ENCODE measurements around the gene DPM1. TPM values are rescaled to one million over a fixed set of nuclear protein-coding genes. Genes with fewer than 3 reads are reported as not detected.

The DPM1 gene
- total RNA-seq, 1 donor from 2014 or later: 32.7 TPM

- Mint-ChIP-seq H3K4me1 (ENCODE audit: unreplicated experiment) (no peaks in the 10 kb centered on the region), H3K27me3 (ENCODE audit: unreplicated experiment) (peaks cover 21% of the 10 kb centered on the region), H3K36me3 (ENCODE audit: unreplicated experiment) (no peaks in the 10 kb centered on the region), H3K4me3 (ENCODE audit: unreplicated experiment) (no peak overlapping the region), H3K9me3 (ENCODE audit: unreplicated experiment) (no peaks in the 10 kb centered on the region), H3K27ac (ENCODE audit: unreplicated experiment) (no peak overlapping the region)
- no peak for TF ChIP-seq CTCF (IDR thresholded peaks at IDR 0.05)
- peak; percentile 62 for DNase-seq (ENCODE audit: extremely low spot score, unreplicated experiment)
Measured at GRCh38 chr20:50967586-50967985, 9.3 kb upstream of the DPM1 start.

GRCh38 chr20:50959543-50960126 is 1.3 kb upstream of the DPM1 start:
- H3K9me3 Mint-ChIP-seq (ENCODE audit: unreplicated experiment): peaks cover 5% of the 10 kb centered on the region
- H3K27ac Mint-ChIP-seq (ENCODE audit: unreplicated experiment): peak overlapping the region; percentile 100
- DNase-seq (ENCODE audit: extremely low spot score, unreplicated experiment): no peak
- no peak for TF ChIP-seq CTCF (IDR thresholded peaks at IDR 0.05)
- peaks cover 45% of the 10 kb centered on the region for H3K4me1 Mint-ChIP-seq (ENCODE audit: unreplicated experiment)
- peaks cover 17% of the 10 kb centered on the region for H3K36me3 Mint-ChIP-seq (ENCODE audit: unreplicated experiment)
- H3K4me3 Mint-ChIP-seq (ENCODE audit: unreplicated experiment): peak overlapping the region; percentile 91
- no peaks in the 10 kb centered on the region for H3K27me3 Mint-ChIP-seq (ENCODE audit: unreplicated experiment)

- Mint-ChIP-seq H3K9me3 (ENCODE audit: unreplicated experiment) (peaks cover 5% of the 10 kb centered on the region), H3K4me3 (ENCODE audit: unreplicated experiment) (peak within 1 kb of the TSS; percentile 91), H3K4me1 (ENCODE audit: unreplicated experiment) (peaks cover 45% of the 10 kb centered on the region), H3K27ac (ENCODE audit: unreplicated experiment) (peak within 1 kb of the TSS; percentile 100), H3K36me3 (ENCODE audit: unreplicated experiment) (peaks cover 23% of the 10 kb centered on the region), H3K27me3 (ENCODE audit: unreplicated experiment) (no peaks in the 10 kb centered on the region)
- DNase-seq (ENCODE audit: extremely low spot score, unreplicated experiment): peak; percentile 90
- no peak for TF ChIP-seq CTCF (IDR thresholded peaks at IDR 0.05)
Measured at GRCh38 chr20:50958615-50959542, 547 bp upstream of the DPM1 start, which contains the start of gene MOCS3. TSS of gene MOCS3 (plus strand) at chr20:50958818. CDS start at chr20:50958843, 25 bp downstream.

- Mint-ChIP-seq H3K9me3 (ENCODE audit: unreplicated experiment) (peaks cover 5% of the 10 kb centered on the region), H3K27ac (ENCODE audit: unreplicated experiment) (peak overlapping the region; percentile 100), H3K4me1 (ENCODE audit: unreplicated experiment) (peaks cover 45% of the 10 kb centered on the region), H3K4me3 (ENCODE audit: unreplicated experiment) (peak overlapping the region; percentile 91), H3K36me3 (ENCODE audit: unreplicated experiment) (peaks cover 30% of the 10 kb centered on the region), H3K27me3 (ENCODE audit: unreplicated experiment) (no peaks in the 10 kb centered on the region)
- no peak for DNase-seq (ENCODE audit: extremely low spot score, unreplicated experiment)
- no peak for TF ChIP-seq CTCF (IDR thresholded peaks at IDR 0.05)
Measured at GRCh38 chr20:50957276-50957675, 1.1 kb downstream of the DPM1 start.

GRCh38 chr20:50953821-50954220 is 4.5 kb downstream of the DPM1 start:
- Mint-ChIP-seq H3K27me3 (ENCODE audit: unreplicated experiment) (no peaks in the 10 kb centered on the region), H3K4me3 (ENCODE audit: unreplicated experiment) (no peak overlapping the region), H3K27ac (ENCODE audit: unreplicated experiment) (no peak overlapping the region)

More at GRCh38 chr20:50953821-50954220, 4.5 kb downstream of the DPM1 start:
- peaks cover 33% of the 10 kb centered on the region for H3K36me3 Mint-ChIP-seq (ENCODE audit: unreplicated experiment)
- peaks cover 24% of the 10 kb centered on the region for H3K4me1 Mint-ChIP-seq (ENCODE audit: unreplicated experiment)
- no peak for DNase-seq (ENCODE audit: extremely low spot score, unreplicated experiment)
- no peak for TF ChIP-seq CTCF (IDR thresholded peaks at IDR 0.05)
- no peaks in the 10 kb centered on the region for H3K9me3 Mint-ChIP-seq (ENCODE audit: unreplicated experiment)

Measured in osteocyte (in vitro differentiated cells).